Heart left ventricle (tissue), 13 donors: ENCODE results near the gene BNC2.

Source experiments
- POLR2A ChIP-seq, 2 donors: fragments of 450-650 bp; IDR thresholded peaks; one replicate each; pipeline ENCODE4 v1.6.1; 2017; ENCODE audit warnings: antibody characterized with exemption in 2 of 2, mild to moderate bottlenecking in 2 of 2, moderate library complexity in 2 of 2
- TF ChIP-seq, protein P1 (sequence below), 12 donors: fragments of 200-600 bp; sonication (generic) in 4 of 12; IDR thresholded peaks; one replicate each; pipeline versions ENCODE4 v1.5.0 to v1.8.0; 2018 to 2022; ENCODE audit warnings: antibody characterized with exemption in 12 of 12, mild to moderate bottlenecking in 5 of 12
- donor health status: ischemic (EF 13 %, LVEDD 7.1; RV severe dilation, severe dysfunction).
- donor health status: DM: no; HTN: yes; CAD: no.
- donor health status: DM: no; HTN: no; CAD: no.
- donor health status: ischemic (EF 25% LVEDD 6.9; RV normal size, moderate dysfunction).
- donor health status: ischemic (EF 25% LVEDD 5.7; RV mildly dilated, moderate dysfunction).
- donor health status: ischemic (EF 35%, LVEDD 5.7; RV mildly dilated, moderate dysfunction).
- donor health status: nonischemic (EF 11% LVEDD 7.7; RV severe dilation, severe dysfunction).
- donor health status: DM: yes; HTN: yes; CAD: no.
- donor health status: PGD.
- donor health status: ischemic (EF 29% LVEDD 5.4; RV normal size, mild dysfunction).
- donor health status: nonischemic (EF 23%, LVEDD 6.1; RV moderate dilation, normal function).

DNA sequence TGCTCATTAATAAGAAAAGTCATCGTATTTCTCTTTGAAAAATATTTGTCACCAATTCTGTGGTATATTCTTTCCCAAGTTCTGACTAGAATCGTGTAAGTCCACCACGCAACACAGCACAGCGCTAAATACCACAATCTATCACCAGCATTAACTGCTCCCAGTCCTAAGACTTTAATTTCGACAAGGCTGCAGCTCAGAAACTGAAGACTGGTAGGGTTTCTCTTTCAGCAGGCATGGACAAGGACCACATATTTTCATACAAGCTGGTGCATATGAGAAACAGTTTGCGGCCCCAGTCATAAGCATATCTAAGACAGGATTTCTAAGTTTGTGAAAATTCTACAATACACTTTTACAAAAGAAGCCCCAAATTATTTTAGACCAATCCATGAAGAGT, 24.1 kb downstream of the BNC2 start:
- TF ChIP-seq, protein P1, sequence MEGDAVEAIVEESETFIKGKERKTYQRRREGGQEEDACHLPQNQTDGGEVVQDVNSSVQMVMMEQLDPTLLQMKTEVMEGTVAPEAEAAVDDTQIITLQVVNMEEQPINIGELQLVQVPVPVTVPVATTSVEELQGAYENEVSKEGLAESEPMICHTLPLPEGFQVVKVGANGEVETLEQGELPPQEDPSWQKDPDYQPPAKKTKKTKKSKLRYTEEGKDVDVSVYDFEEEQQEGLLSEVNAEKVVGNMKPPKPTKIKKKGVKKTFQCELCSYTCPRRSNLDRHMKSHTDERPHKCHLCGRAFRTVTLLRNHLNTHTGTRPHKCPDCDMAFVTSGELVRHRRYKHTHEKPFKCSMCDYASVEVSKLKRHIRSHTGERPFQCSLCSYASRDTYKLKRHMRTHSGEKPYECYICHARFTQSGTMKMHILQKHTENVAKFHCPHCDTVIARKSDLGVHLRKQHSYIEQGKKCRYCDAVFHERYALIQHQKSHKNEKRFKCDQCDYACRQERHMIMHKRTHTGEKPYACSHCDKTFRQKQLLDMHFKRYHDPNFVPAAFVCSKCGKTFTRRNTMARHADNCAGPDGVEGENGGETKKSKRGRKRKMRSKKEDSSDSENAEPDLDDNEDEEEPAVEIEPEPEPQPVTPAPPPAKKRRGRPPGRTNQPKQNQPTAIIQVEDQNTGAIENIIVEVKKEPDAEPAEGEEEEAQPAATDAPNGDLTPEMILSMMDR (IDR thresholded peaks at IDR 0.05) = no peak
- TF ChIP-seq POLR2A (IDR thresholded peaks at IDR 0.05) = no peak
